Nephron progenitor cell (in vitro differentiated cells): ENCODE measurements around the gene SCN1B.

Source experiments
- DNase-seq: peaks from one replicate; pipeline ENCODE4 v3.0.0; 2021
- H3K27ac Mint-ChIP-seq: 2 replicates; pipeline ENCODE4 v1.8.0; 2021; ENCODE audit warnings: mild to moderate bottlenecking, moderate library complexity, mixed read lengths
- H3K27me3 Mint-ChIP-seq: 2 replicates; pipeline ENCODE4 v1.8.0; 2021; ENCODE audit warnings: mild to moderate bottlenecking, low read depth, mixed read lengths; ENCODE audit not compliant: poor library complexity
- H3K36me3 Mint-ChIP-seq: 2 replicates; pipeline ENCODE4 v1.8.0; 2021; ENCODE audit warnings: low read depth, mixed read lengths
- H3K4me1 Mint-ChIP-seq: 2 replicates; pipeline ENCODE4 v1.8.0; 2021; ENCODE audit warnings: mixed read lengths
- H3K4me3 Mint-ChIP-seq: 2 replicates; pipeline ENCODE4 v1.8.0; 2021; ENCODE audit warnings: mild to moderate bottlenecking, moderate library complexity, mixed read lengths
- H3K9me3 Mint-ChIP-seq: 2 replicates; pipeline ENCODE4 v1.8.0; 2021; ENCODE audit warnings: mild to moderate bottlenecking, moderate library complexity, mixed read lengths
- CTCF ChIP-seq: fragments of 200-600 bp; sonication (generic); IDR thresholded peaks from 2 replicates; pipeline ENCODE4 v1.5.0; 2021; ENCODE audit warnings: antibody characterized with exemption

Gene SCN1B

GRCh38 chr19:35075202-35076025, 45.1 kb downstream of the SCN1B start:
- H3K4me3 Mint-ChIP-seq, result no peak overlapping the region
- H3K36me3 Mint-ChIP-seq, result no peaks in the 10 kb centered on the region
- H3K9me3 Mint-ChIP-seq, result peaks cover 3% of the 10 kb centered on the region
- peak overlapping the region; percentile 65 for H3K27ac Mint-ChIP-seq
- H3K4me1 Mint-ChIP-seq, result peaks cover 10% of the 10 kb centered on the region
- H3K27me3 Mint-ChIP-seq, result peaks cover 15% of the 10 kb centered on the region
- no peak for DNase-seq
- TF ChIP-seq CTCF, result no peak

DNA sequence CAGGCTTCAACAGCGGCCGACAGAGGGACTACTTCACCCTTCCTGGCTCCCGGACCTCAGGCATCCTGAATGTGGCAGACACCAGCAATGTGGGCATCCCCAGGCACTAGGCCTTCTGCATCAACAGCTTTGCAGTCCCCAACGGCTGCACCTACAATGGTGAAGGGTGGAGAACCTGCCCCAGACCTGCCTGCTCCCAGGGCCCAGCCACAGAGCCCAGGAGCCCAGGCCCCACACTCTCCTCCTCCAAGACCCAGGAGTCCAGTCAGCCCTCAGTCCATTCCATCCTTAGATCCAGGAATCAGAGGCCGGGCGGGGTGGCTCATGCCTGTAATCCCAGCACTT, 45.7 kb downstream of the SCN1B start:
- no peak overlapping the region for H3K27ac Mint-ChIP-seq

DNA sequence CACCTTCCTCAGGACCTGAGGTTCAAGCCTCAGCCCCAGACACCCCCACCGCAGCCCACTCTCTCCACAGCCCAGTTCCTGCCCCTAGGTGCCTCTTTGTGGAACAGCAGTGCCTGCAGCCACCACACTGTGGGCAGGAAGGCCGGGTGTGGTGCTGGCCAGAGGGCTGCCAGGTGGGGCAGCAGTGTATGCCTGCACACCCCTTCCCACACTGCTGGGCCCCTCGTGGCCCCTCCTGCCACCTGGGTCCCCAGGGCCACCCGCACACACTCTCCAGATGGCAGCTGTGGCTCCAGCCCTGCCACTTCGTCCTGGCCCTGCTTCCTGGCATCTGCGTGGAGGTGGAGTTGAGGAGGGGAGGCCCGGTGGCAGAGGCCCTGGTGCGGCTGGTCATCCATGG, 46.4 kb downstream of the SCN1B start:
- no peak overlapping the region for H3K4me3 Mint-ChIP-seq
- H3K36me3 Mint-ChIP-seq, result no peaks in the 10 kb centered on the region
- H3K4me1 Mint-ChIP-seq, result peaks cover 10% of the 10 kb centered on the region
- TF ChIP-seq CTCF, result no peak
- H3K27ac Mint-ChIP-seq, result no peak overlapping the region
- peaks cover 15% of the 10 kb centered on the region for H3K27me3 Mint-ChIP-seq
- DNase-seq, result no peak
- H3K9me3 Mint-ChIP-seq, result no peaks in the 10 kb centered on the region

More for the DNA sequence above, 45.7 kb downstream of the SCN1B start:
- Mint-ChIP-seq H3K4me1 (peaks cover 10% of the 10 kb centered on the region), H3K4me3 (no peak overlapping the region), H3K36me3 (no peaks in the 10 kb centered on the region), H3K27me3 (peaks cover 15% of the 10 kb centered on the region), H3K9me3 (no peaks in the 10 kb centered on the region)
- no peak for TF ChIP-seq CTCF
- DNase-seq, result no peak

DNA sequence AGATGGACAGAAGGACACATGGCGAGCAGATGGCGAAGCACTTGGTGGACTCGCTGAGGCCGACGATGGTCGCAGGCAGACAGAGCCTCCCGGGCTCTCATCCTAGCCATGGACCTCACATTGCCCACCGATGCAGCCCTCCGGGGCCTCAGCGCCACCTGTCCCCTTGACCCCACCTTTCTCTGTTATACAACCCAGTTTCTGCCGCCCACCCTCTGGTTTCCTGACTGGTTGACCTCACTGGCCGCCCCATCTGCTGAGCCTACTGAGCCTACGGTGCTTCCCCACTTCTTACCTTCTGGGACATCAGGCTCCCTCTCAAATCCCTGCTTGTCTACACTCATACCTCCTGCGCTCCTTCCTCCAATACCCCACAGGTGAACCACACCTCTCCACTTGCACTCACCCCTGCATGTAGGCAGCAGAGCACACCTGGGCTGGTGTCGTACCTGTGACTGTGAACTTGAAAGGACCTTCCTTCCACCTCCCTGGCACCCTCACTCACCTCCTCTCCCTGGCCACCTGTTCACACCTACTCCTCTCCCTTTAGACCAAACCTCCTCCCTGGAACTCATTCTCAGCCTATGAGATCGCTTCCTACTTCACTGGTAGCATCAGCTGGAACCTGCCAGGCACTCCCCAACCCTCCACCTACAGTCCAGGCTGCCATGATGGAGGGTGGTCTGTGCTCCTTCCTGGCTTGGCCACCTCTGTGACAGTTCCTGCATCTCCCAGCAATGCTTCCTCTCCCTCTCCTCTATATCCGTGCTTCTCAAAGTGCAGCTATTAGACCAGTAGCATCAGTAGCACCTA, 47.3 kb downstream of the SCN1B start:
- DNase-seq, result no peak
- no peak overlapping the region for H3K4me3 Mint-ChIP-seq
- peaks cover 3% of the 10 kb centered on the region for H3K9me3 Mint-ChIP-seq
- no peak for TF ChIP-seq CTCF
- no peaks in the 10 kb centered on the region for H3K36me3 Mint-ChIP-seq
- H3K4me1 Mint-ChIP-seq, result peaks cover 10% of the 10 kb centered on the region
- H3K27ac Mint-ChIP-seq, result no peak overlapping the region
- peaks cover 15% of the 10 kb centered on the region for H3K27me3 Mint-ChIP-seq

DNA sequence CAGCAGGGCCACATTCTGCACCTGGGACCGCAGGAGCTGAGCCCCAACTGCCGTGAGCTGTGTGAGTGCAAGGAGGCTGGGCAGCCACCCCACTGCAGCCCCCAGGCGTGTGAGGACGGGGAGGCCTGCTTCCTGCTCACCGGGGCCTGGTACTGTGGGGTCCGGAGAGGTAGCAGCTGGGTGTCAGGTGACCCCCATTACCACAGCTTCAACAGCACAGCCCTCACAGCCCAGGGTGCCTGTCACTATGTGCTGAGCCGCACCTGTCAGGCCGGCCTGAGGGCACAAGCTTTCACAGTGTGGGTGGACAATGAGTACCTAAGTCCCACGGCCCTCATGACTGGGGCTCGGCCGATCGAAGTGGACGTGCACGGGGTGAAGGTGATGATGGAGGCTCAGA, 49.6 kb downstream of the SCN1B start:
- Mint-ChIP-seq H3K9me3 (peaks cover 5% of the 10 kb centered on the region), H3K4me3 (no peak overlapping the region), H3K36me3 (no peaks in the 10 kb centered on the region), H3K27ac (no peak overlapping the region), H3K4me1 (peaks cover 10% of the 10 kb centered on the region), H3K27me3 (peaks cover 15% of the 10 kb centered on the region)
- no peak for DNase-seq
- TF ChIP-seq CTCF, result no peak
